Embryonic facial prominence (tissue), 1 donor: ENCODE results near the gene KCNQ1.

ENCODE experiments used
- DNase-seq: peaks from one replicate; pipeline ENCODE4 v3.0.0-alpha.2; 2016; ENCODE audit errors: extremely low spot score

Gene KCNQ1

GRCh38 chr11:2743427-2744110 lies 298.8 kb downstream of the KCNQ1 start:
- no peak for DNase-seq

- DNase-seq: no peak
Observed at GRCh38 chr11:2744166-2744565, 299.4 kb downstream of the KCNQ1 start.

- DNase-seq: no peak
Observed at GRCh38 chr11:2745511-2745910, 300.7 kb downstream of the KCNQ1 start.

- DNase-seq: no peak
Observed at GRCh38 chr11:2746401-2747247, 301.8 kb downstream of the KCNQ1 start.

DNA sequence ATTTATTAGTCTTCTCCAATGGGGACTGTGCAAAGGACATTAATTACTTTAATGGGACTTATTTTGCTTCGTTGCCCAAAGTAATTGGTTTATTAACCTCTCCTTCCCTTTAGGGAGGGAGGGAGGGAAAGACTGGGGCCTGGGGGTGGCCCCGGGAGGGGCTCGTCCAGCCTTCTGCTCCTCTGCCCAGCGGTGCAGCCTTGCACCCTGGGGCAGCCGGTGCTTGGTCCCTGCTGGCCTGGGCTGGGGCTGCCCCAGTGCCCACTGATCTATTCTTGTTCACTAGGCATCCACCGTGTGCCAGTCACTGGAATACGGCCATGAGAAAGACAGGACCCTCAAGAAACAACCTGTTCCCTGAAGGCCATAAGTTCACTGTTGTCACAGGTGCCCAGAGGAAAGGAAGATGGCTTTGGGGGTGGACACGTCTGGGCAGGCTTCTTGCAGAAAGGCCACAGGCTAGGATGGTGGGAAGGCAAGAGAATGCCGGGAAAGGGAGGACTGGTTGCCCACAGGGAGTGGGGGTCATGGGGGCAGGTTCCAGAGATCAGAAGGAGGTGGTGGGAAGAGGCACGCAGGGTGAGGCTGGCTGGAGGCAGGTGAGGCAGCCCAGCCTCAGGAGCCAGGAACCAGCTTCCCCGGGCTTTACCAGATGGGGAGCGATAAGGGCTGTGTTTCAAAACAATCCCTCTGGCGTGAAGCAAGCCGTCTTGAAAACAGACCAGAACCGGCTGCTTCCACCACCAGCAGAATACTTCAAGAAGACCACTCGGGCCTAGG lies 302.6 kb downstream of the KCNQ1 start:
- no peak for DNase-seq

DNA sequence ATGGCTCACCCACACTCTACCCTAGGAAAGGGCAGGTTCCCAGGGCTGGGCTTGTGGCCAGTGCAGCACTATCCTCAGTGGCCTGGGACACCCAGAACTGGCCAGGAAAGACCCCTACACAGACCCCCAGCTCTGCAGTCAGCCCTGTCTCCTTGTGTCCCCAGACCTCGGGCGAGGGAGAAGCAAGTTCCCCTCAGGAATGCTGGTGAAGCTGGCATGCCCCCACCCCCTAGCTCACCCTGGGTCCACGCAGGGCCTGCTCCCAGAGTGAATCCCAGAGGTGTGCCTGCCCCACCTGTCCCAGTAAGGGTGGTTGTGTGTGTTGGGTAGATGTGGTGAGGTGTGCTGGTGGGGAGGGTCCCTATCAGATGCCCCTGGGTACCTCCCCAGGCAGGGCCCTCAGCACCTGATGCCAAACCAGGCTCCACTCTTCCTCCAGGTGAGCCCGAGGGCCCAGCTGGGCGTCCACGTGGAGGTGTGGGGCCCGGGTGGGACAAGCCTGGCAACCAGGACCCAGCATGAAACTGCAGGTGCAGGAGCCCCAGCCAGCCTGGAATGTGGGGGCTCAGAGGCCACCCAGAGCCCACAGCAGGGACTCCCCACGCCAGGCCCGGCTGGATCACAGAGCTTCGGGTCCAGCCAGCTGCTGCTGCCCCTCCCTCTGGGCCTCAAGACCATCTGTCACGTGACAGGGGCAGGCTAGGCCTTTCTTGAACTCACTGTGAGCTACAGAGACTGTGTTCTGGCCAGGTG lies 303.4 kb downstream of the KCNQ1 start:
- DNase-seq: no peak

GRCh38 chr11:2748814-2749554 lies 304.2 kb downstream of the KCNQ1 start:
- DNase-seq: no peak

DNA sequence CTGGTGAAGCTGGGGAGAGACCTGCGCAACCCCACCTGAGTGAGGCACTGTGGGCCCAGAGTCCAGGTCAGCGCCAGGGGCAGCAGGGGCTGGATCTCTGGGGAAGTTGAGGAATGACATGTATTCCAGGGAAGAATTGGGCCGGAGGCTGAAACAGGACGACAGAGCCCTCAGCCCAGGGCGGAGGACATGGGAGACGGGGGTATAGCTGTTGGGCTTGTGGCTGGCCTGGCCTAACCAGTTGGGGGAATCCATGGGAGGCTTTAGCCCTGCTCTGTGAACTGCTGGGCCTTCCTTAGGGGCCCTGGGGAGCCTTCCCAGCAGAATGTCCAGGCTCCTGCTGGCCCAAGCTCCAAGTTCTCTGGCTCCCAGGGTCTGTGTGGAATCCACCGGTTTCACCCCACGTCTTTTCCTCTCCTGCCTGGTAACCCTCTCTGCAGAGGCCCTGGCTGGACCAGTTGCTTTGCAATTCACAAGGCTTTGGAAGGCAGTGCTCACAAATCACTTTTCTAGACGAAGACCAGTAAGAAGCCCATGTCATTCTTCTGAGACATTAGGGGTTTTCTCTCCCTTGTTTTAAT lies 305.4 kb downstream of the KCNQ1 start:
- no peak for DNase-seq

- no peak for DNase-seq
Observed at GRCh38 chr11:2750682-2751522, 306.1 kb downstream of the KCNQ1 start.

DNA sequence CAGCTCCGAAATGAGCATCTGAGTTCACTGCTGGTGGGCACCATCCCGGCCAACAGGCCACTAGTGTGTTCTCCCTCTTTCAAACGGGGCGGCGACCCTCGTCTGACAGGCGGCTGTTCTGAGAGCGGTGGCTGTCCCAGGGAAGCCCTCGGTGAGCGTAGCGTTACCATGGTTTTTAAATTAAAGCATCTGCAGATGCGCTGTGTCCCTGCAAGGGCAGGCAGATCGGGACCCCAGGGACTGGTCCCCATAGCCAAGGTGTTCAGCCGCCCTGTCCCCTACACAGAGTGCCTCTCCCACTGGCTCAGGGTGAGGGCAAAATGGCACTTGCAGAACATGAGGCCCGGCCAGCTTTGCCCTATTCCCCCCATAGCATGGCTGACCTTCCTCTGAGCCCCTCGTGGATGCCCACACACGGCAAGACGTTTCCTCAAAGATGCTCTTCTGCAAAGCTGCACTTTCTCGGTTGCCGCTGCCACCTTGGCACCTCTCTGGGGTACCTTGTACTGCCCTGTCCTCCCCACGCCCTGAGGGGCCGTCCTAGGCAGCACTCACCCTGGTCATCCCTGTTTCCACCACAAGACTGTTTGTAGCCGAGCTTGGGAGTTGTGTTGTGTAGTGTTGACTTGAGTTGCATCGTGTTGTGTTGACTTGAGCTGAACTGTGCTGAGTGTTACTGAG lies 306.9 kb downstream of the KCNQ1 start:
- no peak for DNase-seq

GRCh38 chr11:2752204-2752770 lies 307.5 kb downstream of the KCNQ1 start:
- no peak for DNase-seq

DNA sequence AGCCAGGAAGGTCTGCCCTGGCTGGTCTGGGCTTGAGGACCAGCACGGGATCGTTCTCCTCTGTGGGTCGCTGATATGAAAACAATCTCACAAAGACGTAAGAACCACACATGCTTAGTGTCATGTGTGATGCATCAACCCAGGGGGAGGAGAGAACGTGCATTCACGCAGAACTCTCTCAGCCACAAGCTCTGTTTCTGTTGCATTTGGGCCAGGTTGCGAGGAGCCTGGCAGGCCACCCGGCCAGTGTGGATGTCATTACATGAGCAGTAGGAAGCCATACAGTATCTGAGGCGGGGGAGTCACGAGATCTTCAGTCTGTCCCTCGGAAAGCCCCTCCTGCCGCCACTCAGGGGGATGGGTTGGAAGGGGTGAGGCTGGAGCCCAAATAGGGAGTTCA lies 308.1 kb downstream of the KCNQ1 start:
- DNase-seq: no peak

- no peak for DNase-seq
Observed at GRCh38 chr11:2754008-2754407, 309.2 kb downstream of the KCNQ1 start.

DNA sequence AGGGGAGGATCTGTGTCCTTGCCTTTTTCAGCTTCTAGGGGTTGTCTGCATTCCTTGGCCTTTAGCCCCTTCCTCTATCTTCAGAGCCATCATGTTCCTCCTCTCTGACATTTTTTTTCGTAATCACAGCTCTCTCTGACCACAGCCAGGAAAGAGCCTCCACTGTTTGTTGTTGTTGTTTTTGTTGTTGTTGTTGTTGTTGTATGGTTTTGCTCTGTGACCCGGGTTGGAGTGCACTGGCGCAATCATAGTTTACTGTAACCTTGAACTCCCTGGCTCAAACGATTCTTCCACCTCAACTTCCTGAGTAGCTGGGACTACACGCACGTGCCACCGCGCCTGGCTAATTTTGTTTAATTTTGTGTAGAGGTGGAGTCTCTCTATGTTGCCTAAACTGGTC lies 310.3 kb downstream of the KCNQ1 start:
- DNase-seq: no peak

DNA sequence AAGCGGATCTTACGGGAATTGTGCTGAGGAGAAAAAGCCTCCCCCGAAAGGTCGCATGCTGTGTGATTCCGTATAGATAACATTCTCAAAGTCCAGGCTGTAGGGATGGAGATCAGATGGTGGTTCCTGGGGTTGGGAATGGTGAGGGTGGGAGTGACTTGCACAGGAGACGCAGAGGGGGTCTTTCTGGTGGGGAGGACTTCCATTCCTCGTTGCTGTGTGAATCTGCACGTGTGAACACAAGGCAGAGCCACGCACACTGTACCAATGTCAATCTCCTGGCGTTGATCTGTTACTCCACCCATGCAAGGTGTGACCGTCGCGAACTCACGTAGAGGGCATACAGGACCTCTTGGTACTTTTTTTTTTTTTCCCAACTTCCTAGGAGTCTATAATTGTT lies 313.9 kb downstream of the KCNQ1 start:
- no peak for DNase-seq

- DNase-seq: no peak
Observed at GRCh38 chr11:2759228-2760195, 314.7 kb downstream of the KCNQ1 start.

- DNase-seq: no peak
Observed at GRCh38 chr11:2760196-2760871, 315.5 kb downstream of the KCNQ1 start.
